Measurements from ENCODE around the gene ATIC.

The ATIC gene

DNA sequence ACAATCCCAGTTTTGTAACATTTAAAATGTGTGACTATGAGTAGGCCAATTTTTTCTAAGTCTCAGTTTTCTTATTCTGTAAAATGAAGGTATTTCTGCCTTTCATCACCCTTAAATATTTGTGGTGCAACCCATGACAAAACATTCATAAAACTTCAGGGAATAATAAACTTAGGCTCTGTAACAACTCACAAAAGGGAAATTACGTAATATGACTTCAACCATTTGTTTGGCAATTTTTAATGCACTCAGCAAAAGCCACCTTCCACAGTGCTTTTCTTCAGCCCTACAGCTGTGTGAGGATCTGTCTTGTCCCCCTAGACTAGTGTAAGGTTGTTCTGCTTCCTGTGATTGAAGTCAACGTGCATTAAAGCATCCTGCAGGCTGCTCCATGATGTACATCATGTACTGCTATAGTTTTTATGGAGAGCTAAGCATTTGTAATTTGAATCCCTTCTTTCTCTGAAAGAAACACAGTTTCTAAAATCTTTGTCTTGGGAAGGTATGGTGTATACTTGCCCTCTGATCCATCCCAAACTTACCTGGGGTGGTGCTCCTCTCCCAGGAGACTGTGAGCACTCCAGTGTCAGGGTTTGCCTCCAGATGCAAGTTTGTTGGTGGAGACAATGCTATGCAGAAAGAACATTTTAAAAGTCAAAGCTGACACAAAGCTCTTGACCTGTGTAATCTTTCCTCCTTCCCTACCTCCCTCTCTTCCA lies 84.9 kb downstream of the ATIC start:
- no peak for DNase-seq

DNA sequence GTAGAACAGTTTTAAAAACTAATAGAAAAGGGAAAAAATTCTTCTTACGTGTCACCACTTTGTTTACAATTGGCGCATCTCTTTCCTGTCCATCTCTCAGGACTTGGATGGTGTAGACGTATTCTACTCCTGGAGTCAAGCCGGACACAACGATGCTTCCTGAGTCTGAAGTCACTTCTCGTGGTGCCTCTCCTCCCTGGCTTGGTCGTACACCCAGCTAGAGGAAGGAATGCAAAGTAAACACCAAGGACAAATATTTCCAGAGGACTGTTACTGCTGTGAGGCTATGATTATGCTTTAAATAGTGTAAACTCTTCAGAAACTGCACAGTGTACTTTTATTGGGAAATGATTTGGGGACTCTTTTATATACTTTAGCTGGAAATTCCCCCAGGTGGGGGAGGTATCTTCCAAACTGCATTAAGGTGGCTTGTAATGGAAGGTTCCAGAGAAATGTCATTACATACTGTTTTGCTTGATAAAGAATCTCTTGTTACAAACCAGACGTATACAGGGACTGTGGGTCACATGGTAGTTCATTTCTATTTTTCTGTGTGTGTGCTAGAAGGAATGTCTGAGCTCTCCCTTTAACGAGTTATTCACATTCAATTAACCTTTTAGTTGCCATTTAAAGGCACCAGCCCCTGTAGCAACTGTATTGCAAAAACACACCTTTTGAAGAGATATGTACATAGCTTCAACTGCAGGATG lies 85.9 kb downstream of the ATIC start:
- no peak for DNase-seq

DNA sequence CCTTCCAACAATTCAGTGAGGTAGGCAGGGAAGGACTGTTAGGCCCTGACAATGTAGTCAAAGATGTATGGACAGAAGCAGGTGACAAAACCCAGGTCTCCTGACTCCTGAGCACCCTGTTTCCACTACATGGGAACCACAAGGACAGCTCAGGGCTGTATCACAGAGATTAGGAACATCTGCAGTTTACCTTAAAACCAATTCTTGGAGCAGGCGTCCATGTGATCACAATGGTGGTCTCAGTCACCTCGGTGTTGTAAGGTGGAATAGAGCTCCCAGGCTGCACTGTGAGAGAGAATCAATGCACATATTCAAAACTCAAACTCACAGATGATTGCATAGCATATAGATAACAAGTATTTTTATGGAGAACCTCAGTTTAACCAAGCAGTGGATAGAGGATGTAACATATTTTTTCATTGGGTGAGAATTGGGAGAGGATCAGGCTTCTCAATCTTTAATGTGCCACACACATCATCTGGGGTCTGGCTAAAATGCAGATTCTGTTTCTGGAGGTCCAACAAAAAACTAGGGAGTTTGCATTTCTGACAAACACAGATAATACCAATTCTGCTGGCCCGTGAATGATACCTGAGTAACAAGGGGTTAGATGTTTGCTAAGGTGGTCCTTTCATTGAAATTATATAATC lies 87.3 kb downstream of the ATIC start:
- no peak for DNase-seq
